Measurements from ENCODE around the gene MCM3.

The MCM3 gene

GRCh38 chr6:52215787-52216186 is 68.8 kb downstream of the MCM3 start:
- Histone ChIP-seq H3K9ac (ENCODE audit: low read depth, low read length) (no peak overlapping the region), H3K27me3 (ENCODE audit: insufficient read depth, low read length) (no peaks in the 10 kb centered on the region), H3K4me1 (ENCODE audit: insufficient read depth, low read length) (no peaks in the 10 kb centered on the region; the same call in 1 of the 2 replicates), H3K36me3 (ENCODE audit: insufficient read depth, low read depth, low read length) (no peaks in the 10 kb centered on the region), H3K27ac (ENCODE audit: low read length) (no peak overlapping the region), H3K9me3 (ENCODE audit: insufficient read depth, low read depth, low read length) (no peaks in the 10 kb centered on the region), H3K4me3 (ENCODE audit: low read length) (no peak overlapping the region)

Measured in iPS-20b (cell line).